Measurements from ENCODE around the gene CRYBA2.
A peak's percentile ranks its signal among the peaks of the same experiment; 100 is the strongest.

GRCh38 chr2:219002395-219003266 lies 9.4 kb upstream of the CRYBA2 start:
- TF ChIP-seq CTCF (conservative IDR thresholded peaks at IDR 0.05) (peak; percentile 71), EZH2 (IDR thresholded peaks at IDR 0.05; ENCODE audit: low read depth) (no peak)
